HG02588 (cell line): Measurements from ENCODE around the gene DNAJC11.

Experiments used
- ATAC-seq: cut with Tn5 transposase; IDR thresholded peaks from one replicate; pipeline ENCODE4 v1.9.1; 2021; ENCODE audit warnings: mild to moderate bottlenecking, moderate library complexity; ENCODE audit not compliant: unreplicated experiment

Gene DNAJC11

DNA sequence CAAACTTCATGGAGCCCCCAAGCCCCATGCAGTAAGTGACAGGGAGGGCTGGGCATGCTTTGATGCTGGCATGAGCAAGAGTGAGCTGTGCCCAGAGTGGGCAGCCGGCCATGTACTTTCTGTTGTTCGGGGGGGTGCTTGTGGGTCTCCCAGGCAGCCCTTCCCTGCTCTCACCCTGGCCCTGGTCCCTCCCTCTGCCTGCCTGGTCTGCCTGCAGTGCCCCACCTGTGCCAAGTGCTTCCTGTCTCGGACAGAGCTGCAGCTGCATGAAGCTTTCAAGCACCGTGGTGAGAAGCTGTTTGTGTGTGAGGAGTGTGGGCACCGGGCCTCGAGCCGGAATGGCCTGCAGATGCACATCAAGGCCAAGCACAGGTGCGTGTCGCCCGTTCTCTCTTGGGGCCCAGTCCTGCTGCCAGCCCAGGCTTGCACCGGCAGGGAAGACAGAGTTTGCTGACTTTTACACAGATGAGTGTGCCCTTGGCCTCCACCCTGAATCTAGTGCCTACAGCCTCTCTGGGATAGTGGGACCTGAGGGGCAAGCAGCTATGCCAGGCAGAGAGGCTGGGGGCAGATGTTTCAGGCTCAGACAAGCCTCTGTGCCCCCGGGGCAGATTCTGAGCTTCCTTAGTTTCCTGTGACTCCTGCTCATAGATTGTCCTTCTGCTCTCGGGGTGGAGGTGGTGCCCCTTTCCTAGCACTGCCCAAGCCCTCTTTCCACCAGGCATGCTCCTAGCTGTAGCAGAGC, 114.2 kb downstream of the DNAJC11 start:
- no peak for ATAC-seq

DNA sequence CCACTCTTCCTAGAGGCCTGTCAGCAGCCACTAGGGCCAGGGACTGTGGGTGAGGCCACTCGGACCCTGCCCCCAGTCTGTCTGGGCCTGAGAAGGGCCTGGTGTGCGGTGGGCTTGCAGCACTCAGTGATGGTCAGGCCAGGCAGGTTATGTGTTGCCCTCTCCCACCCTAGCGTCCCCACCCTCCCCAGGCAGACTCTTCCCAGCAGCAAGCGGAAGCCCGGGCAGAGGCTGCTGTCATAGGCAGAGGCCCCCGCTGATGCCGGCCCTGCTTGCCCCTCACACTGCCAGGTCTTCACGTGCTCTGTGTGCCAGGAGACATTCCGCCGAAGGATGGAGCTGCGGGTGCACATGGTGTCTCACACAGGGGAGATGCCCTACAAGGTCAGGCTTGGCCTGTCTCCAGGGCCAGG, 115.2 kb downstream of the DNAJC11 start:
- ATAC-seq: no peak

- no peak for ATAC-seq
These were observed 115.8 kb downstream of the DNAJC11 start for GRCh38 chr1:6585841-6586240.

GRCh38 chr1:6585081-6585722, 116.4 kb downstream of the DNAJC11 start:
- ATAC-seq: no peak
